GM18861 (cell line): Measurements from ENCODE around the gene ZNF638.

Experiments used
- ATAC-seq: cut with Tn5 transposase; IDR thresholded peaks from one replicate; pipeline ENCODE4 v1.9.1; 2021; ENCODE audit not compliant: unreplicated experiment

The ZNF638 gene

GRCh38 chr2:71336384-71336783, 4.8 kb downstream of the ZNF638 start:
- no peak for ATAC-seq

GRCh38 chr2:71336802-71337201, 5.2 kb downstream of the ZNF638 start:
- ATAC-seq: no peak

- ATAC-seq: no peak
Measured at GRCh38 chr2:71337776-71338175, 6.2 kb downstream of the ZNF638 start.

DNA sequence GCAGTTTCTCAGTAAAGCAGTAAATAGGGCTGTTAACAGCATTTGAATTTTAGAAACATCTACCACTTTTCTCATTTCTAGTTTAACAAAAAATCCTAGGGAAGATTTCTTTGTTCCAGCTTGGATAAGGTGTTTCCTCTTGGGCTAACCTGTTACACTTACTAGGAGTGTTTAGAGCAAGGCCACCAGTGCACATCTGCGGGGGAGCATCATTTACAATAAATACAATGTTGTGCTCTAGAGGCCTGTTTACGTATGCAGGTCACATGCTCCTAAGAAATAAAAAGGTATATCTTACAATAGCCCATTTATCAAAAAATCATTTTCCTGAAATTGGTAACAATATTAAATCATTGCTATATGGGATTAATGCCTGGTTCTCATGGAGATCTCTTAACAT, 8.1 kb downstream of the ZNF638 start:
- no peak for ATAC-seq

DNA sequence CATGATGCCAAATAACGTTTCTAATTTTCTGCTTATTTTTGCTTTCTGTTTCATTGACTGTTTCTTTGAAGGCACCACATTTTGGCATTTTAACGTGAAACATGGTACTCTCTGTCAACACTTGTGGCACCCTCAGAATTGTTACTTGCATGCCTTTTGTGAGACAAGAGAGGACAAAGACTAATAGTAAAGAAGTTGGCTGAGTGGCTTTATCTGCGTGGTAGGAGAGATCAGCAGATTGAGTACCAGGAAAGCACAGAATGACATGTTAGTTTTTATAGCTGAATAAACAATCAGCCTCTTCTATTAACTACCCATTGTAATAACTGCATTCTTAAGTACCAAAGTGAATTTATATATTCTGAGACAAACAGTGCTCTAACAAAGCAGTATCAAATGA, 8.6 kb downstream of the ZNF638 start:
- ATAC-seq: no peak

- ATAC-seq: no peak
Measured at GRCh38 chr2:71341645-71342044, 10.1 kb downstream of the ZNF638 start.

- no peak for ATAC-seq
Measured at GRCh38 chr2:71346065-71346464, 14.5 kb downstream of the ZNF638 start.

DNA sequence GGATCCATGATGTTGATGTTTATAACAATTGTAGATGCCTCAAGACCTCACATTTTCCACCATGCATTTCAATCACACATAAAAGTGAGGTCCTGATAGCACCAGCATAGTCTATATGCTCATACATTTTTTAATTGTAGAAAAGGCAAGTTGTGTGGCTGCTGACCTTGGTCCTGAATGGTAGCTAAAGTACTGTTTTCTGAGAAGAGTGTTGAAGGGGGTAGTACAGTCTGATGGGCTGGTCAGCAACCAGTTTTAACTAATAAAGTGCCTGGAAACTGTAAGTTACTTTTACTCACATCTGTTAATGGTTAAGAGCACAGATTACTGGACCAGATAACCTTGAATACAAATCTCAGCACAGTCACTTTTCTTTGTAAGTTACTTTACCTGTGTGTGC, 15.9 kb downstream of the ZNF638 start:
- no peak for ATAC-seq

DNA sequence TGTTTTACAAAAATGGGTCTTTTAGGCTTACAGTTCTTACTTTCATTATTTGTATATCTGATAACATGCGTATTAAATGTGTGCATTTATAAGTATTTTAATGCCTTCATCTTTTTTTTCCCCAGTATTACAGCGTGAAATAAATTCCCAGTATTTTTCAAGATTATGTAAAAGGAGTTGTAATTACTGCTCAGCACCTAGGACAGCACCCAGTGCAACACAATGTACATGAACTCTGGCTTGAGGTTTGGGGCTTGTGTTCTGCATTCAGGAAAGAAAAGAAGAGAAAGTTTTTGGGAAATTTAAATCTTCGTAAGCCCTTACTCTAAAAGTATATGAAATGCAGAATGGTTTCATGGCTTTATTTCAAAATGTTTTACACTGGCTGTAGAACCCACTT, 16.7 kb downstream of the ZNF638 start:
- ATAC-seq: no peak

- ATAC-seq: peak; percentile 79
Measured at GRCh38 chr2:71353248-71353647, 21.7 kb downstream of the ZNF638 start.

DNA sequence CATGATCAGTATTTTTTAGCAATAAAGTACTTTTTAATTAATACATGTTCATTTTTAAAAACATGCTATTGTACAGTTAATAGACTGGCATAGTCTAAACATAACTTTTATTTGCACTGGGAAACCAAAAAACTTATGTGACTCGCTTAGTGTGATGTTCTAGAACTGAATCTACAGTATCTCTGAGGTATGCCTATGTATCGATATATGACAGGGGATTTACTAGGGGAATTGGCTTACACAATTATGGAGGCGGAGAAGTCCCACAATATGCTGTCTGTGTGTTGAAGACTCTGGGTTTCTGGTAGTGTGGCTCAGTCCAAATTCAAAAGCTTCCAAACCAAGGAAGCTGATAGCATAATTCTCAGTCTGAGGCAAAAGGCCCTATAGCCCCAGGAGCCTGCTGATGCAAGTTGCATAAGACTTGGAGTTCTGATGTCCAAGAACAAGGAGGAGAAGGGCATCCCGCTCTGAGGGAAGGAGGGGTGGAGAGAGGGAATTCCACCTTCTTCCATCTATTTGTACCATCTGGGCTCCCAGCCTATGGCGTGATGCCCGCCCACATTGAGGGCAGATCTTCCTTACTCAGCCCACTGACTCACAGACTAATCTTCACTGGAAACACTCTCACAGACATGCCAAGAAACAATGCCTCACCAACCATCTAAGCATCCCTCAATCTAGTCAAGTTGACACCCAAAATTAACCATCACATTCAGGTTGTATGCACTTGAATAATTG, 27.5 kb downstream of the ZNF638 start:
- no peak for ATAC-seq

- ATAC-seq: no peak
Measured at GRCh38 chr2:71360434-71360975, 28.9 kb downstream of the ZNF638 start.

DNA sequence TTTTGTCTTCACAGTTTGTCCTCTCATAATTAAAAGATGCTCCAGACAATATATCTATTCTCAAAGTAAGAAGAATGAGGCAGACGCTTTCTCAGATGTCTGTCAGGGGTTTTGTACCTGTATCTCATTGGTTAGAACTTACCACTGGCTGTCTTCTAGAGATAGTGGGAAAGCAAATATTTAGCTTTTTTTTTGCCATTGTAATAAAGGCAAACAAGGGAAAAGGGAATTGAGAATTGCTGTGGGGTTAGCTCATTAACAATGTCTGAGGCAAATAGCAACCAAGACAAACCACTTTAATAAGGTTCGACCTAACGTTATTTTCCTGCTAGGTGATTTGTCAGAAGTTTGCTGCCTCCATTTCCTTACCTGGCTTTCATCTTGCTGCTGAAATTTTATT, 30.0 kb downstream of the ZNF638 start:
- ATAC-seq: no peak

DNA sequence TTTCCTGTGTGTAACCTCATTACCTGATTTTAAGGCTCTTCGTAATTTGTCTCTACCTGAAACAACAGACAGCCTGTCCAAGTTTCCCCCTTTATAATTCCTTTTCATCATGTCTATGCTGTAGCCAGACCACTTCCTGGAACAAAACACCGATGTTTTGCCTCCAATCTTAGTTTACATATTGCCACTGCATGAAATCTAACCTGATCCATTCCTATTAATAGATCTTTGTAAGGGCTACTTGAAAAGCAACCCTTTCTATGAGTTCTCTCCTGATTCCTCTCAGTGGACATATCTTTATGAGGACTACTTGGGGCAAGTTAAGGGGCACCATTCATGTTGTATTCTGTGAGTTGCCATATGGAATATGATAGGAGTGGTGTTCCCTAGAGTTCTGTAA, 30.9 kb downstream of the ZNF638 start:
- no peak for ATAC-seq

GRCh38 chr2:71370015-71370414, 38.4 kb downstream of the ZNF638 start:
- ATAC-seq: no peak

DNA sequence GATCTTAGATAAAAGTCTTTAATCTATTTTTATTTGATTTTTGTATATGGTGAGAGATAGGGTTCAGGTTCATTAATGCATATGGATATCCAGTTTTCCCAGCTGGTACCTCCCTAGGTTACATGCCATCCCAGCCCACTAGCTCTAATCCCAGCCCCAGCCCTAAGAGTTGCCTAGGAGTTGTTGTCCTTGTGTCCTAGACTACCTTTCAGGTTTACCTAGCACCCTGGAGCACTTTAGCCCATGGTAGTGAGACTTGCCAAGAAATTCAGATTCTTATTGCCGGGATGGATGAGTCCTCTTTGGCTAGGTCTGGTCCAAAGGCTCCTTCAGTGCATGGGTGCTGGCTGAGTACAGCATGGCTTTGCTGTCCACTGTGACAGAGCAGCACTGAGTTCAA, 40.5 kb downstream of the ZNF638 start:
- ATAC-seq: no peak

GRCh38 chr2:71379086-71379485, 47.5 kb downstream of the ZNF638 start:
- ATAC-seq: no peak

GRCh38 chr2:71380665-71381064, 49.1 kb downstream of the ZNF638 start:
- no peak for ATAC-seq

- no peak for ATAC-seq
Measured at GRCh38 chr2:71385012-71385411, 53.4 kb downstream of the ZNF638 start.

DNA sequence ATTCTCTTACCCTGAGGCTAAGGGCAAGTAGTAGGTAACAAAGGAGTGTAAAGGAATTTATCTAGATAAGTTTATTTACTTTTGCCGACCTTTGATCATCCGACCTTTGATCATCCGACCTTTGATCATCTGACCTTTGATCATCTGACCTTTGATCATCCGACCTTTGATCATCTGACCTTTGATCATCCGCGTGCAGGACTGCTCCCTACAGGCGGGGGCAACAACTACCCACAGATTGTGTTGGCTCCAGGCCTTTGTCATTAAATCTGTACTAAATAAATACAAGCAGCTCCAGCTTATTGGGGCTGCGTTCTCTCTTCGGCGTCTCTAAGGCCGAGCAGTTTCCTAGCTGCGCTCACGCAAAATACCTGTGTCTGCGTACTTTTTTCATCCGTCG, 56.6 kb downstream of the ZNF638 start:
- no peak for ATAC-seq

DNA sequence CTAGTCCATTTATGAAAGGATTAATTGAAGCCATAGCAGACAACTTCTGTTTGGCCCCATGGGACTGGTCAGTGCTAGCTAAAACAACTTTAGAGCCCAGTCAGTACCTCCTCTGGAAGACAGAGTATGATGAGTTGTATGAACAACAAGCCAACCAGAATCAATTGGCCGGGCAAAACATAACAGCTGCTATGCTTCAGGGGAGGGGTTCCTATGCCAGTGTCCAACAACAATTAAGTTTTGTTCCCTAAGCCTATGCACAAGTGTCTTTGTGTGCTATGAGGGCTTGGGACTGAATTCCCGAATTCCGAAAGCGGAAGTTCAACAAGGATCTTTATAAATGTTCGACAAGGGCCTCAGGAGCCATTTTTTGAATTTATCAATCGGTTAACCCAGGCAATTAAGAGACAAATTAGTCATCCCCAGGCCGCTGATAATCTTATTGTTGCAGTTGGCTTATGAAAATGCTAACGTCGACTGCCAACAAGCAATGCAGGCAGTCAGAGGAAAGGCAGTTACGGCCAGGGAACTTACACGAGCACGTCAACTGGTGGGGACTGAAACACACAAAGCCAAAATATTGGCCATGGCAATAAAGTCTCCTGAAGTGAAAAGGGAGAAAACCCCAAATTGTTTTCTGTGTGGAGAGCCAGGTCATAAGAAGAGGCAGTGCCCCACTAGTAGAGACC, 57.9 kb downstream of the ZNF638 start:
- ATAC-seq: no peak

DNA sequence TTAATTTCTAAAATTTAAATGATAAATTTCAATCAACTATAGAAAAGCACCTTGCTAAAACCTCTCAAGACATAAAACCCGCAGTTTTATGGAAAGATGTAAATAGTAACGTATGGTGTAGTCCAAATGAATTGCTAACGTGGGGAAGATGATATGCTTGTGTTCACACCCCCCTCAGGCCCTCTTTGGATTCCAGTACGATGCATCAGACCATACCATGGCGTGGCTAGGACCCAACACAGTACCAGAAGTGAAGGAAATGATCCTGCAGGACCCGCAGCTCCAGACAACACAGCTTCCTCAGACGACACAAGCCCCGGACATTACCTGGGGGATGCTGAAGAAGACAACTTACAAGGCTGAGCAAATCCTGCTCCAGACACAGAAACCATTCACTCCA, 61.6 kb downstream of the ZNF638 start:
- no peak for ATAC-seq
